Thymus (tissue), 11 donors: ENCODE results near the gene RBM7. TPM values are rescaled to one million over a fixed set of nuclear protein-coding genes. Genes with fewer than 3 reads are reported as not detected.

ENCODE experiments used
- DNase-seq, 9 donors: peaks; one replicate each; pipeline ENCODE4 v3.0.0-alpha.2; 2013; ENCODE audit warnings: low spot score in 9 of 9, low read depth in 6 of 9, missing footprints in 1 of 9
- H3K27ac ChIP-seq, 2 donors: one replicate each; pipeline ENCODE4 v1.5.1; 2013; ENCODE audit warnings: control low read depth in 1 of 2, low read depth in 1 of 2, low read length in 1 of 2, mild to moderate bottlenecking in 1 of 2, moderate library complexity in 1 of 2
- H3K27me3 ChIP-seq, 2 donors: one replicate each; pipeline ENCODE4 v1.5.1; 2013; ENCODE audit warnings: low read length in 1 of 2; ENCODE audit not compliant: control insufficient read depth in 2 of 2, insufficient read depth in 1 of 2
- H3K36me3 ChIP-seq, 2 donors: one replicate each; pipeline ENCODE4 v1.5.1; 2013; ENCODE audit warnings: low read length in 1 of 2, mild to moderate bottlenecking in 1 of 2, moderate library complexity in 1 of 2; ENCODE audit not compliant: control insufficient read depth in 2 of 2, insufficient read depth in 2 of 2
- H3K4me1 ChIP-seq, 2 donors: one replicate each; pipeline ENCODE4 v1.5.1; 2013; ENCODE audit warnings: low read length in 2 of 2; ENCODE audit not compliant: control insufficient read depth in 2 of 2, insufficient read depth in 2 of 2
- H3K4me3 ChIP-seq, 2 donors: one replicate each; pipeline ENCODE4 v1.5.1; 2013; ENCODE audit warnings: low read length in 2 of 2, control low read depth in 1 of 2, mild to moderate bottlenecking in 1 of 2
- H3K9me3 ChIP-seq, 2 donors: one replicate each; pipeline ENCODE4 v1.5.1; 2013; ENCODE audit warnings: low read length in 1 of 2, mild to moderate bottlenecking in 1 of 2; ENCODE audit not compliant: control insufficient read depth in 2 of 2, insufficient read depth in 1 of 2
- WGBS: extraction: QIAGEN DNeasy Blood & Tissue Kit; methylation state at CpG from one replicate; pipeline ENCODE4 v1.1.7; 2013; 5-methylcytosine and 5-hydroxymethylcytosine counted together
- polyA plus RNA-seq: library from polyadenylated mRNA; stranded (reverse); fragments of 200-250 nt; gene quantifications from one replicate; pipeline ENCODE4 v1.2.3, GENCODE V29; 2013
- total RNA-seq: library from RNA; stranded (reverse); fragments of 120-200 nt; gene quantifications from one replicate; pipeline ENCODE4 v1.2.4, GENCODE V29; 2013
- donor health status: healthy.

Gene RBM7
- total and polyA plus RNA-seq, 2 donors, result 22.7 to 35.7 TPM

DNA sequence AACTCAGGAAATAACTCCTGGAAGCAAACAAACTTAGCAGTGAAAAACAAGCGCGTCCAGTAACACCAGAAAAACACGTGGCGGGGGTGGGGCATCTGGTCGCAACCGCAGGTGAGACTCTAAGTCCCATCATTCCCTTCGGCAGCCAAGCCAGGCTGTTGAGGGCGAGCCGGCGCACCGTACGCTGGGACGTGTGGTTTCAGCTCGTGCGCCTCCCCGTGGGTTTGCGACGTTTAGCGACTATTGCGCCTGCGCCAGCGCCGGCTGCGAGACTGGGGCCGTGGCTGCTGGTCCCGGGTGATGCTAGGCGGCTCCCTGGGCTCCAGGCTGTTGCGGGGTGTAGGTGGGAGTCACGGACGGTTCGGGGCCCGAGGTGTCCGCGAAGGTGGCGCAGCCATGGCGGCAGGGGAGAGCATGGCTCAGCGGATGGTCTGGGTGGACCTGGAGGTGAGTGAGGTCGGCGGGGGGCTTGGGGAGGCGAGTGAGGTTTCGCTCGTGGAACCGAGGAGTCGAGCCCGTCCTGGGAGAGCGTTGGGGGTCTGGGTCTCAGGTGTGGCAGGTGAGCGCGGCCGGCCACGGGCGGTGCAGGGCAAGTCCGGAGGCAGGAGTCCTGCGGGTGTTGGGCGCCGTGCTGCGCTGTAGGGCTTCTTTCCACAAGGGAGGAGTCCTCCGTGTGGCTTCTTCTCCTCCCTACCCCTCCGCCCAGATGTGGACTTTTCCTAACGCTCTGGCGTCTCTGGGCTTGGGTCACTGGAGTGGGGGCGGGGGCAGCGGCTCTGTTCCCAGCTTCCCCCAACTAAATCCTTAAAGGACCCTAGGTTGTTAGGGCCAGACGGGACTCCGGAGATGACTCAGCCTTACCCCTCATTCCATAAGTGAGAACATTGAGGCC, 39.0 kb downstream of the RBM7 start, which contains the start of gene REXO2:
Gene REXO2 (plus strand): TSS at position 239 of the 892 bp plus-strand sequence. CDS start 62 bp downstream, at position 301.
- no peaks in the 10 kb centered on the region for H3K36me3 ChIP-seq
- no peaks in the 10 kb centered on the region for H3K27me3 ChIP-seq
- DNase-seq, result peak; percentile 84 to 96 (median 90)
- H3K4me1 ChIP-seq, result peaks cover 9 to 11% of the 10 kb centered on the region in 2 donors
- H3K9me3 ChIP-seq, result no peaks in the 10 kb centered on the region
- under 1% methylated on average over 64 of the region's 64 CpGs for WGBS
- peak within 1 kb of the TSS; percentile 58 to 97 for H3K4me3 ChIP-seq
- peak within 1 kb of the TSS; percentile 20 to 22 for H3K27ac ChIP-seq

DNA sequence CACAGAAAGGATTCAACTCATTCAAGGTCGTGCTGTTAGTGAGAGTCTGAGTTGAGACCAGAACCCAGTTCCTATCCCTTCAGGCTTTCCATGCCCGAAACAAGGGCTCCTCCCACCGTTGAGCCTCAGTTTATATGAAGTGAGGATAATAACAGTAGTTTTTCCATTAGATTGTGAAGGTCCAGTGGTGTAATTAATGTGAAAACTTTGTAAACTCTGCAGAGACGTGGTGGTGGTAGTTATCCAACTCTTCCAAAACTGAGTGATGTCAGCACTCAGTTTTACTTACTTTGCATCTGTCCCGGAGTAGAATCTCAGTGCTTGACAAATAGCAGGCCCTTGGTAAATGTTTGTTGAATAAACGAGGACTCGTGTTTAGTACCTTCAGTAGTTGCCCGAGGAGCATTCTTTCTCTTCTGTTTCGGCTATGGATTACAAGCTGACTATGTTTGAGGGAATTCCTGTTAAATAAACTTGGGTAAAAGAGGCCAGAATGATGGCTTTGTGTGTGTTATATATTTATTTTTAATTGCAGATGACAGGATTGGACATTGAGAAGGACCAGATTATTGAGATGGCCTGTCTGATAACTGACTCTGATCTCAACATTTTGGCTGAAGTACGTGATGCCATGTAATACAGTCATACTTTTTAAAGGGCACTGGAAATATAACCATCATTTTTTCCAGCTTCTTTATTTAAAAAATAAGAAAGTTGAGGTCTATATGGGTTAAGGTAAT, 39.8 kb downstream of the RBM7 start:
- H3K36me3 ChIP-seq, result no peaks in the 10 kb centered on the region
- H3K27ac ChIP-seq, result no peak overlapping the region
- no peak for DNase-seq
- H3K4me1 ChIP-seq, result peaks cover 9 to 11% of the 10 kb centered on the region in 2 donors
- H3K4me3 ChIP-seq, result peak overlapping the region; percentile 58 to 97
- 57% methylated on average over 10 of the region's 10 CpGs for whole genome bisulfite sequencing
- no peaks in the 10 kb centered on the region for H3K27me3 ChIP-seq
- no peaks in the 10 kb centered on the region for H3K9me3 ChIP-seq

DNA sequence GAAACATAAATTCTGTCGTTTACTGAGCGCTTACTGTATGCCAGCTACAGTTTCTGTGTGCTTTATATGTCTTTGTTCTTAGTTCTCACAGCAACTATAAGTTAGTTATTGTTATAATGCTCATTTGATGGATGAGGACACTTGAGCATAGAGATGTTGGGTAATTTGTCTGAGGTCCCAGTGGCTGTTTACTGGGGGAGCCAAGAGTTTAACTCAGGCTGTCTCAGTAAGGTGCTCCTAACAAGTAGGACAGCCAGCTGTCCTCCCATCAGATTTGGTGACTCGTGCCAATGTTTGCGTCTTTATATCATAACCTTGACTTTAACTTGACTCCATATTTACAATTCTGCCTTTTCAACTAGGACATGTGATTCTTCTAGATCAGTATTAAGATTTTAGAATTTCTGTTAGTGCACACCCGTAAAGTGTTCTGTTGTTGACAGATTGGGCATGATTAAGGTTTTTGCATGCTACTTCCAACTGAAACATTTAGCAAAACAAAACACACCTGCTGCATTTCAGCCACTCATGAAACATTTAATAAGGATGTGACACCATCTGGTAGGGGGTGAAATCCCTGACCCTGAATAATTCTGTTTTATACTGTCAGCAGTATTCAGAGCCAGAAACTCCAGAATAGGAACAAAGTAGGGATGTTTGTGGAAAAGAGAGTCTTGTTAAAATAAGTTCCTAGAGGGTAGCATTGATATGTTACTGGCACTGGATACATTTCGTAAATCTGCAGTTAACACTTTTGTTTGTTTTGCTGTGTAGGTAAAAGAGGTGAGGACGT, 40.7 kb downstream of the RBM7 start:
- H3K27ac ChIP-seq, result no peak overlapping the region

DNA sequence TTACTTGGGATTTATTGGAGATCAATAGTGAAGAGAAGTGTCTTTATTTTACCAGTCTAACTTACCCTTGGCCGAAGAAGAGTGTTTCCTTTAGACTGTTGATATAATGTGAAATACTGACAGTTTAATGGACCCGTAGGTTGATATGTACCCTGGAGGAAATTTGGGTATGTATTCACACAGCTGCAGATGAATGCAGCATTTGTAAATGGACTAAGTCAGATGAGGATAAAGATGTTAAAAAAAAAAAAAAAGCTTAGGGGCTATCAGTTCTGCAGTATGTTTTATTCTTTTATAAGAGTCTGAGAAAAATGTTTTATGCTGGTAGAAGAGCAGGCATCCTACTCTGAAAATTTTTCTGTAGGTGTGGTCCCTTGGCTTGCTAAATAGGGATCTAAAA, 41.5 kb downstream of the RBM7 start:
- Histone ChIP-seq H3K36me3 (no peaks in the 10 kb centered on the region), H3K9me3 (no peaks in the 10 kb centered on the region), H3K27me3 (no peaks in the 10 kb centered on the region), H3K27ac (no peak overlapping the region), H3K4me1 (peaks cover 9 to 11% of the 10 kb centered on the region in 2 donors), H3K4me3 (no peak overlapping the region)
- 97% methylated on average over 2 of the region's 2 CpGs for WGBS
- no peak for DNase-seq

More for the DNA sequence above, 40.7 kb downstream of the RBM7 start:
- Histone ChIP-seq H3K27me3 (no peaks in the 10 kb centered on the region), H3K9me3 (no peaks in the 10 kb centered on the region), H3K4me3 (no peak overlapping the region), H3K4me1 (peaks cover 9 to 11% of the 10 kb centered on the region in 2 donors), H3K36me3 (no peaks in the 10 kb centered on the region)
- DNase-seq, result peak in 1 of 9 donors; percentile 4
- 92% methylated on average over 7 of the region's 7 CpGs for WGBS

DNA sequence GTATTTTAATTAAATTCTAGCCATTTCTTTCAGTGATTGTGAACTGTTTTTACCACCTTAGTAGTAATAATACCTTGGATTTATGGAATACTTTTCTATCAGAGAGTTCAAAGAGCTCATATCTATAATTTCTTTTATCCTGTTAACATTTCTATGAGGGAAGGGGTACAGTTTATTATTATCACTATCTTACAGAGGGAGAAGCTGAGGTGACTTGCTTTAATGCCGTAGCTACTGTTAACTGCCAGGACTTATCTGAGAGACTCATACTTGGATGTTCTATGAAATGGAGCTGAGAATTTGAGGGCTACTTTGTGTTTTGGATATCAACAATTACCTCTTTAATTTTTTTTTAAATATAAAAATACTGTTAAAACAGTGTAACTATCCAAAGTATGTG, 42.1 kb downstream of the RBM7 start:
- Histone ChIP-seq H3K27me3 (no peaks in the 10 kb centered on the region), H3K27ac (no peak overlapping the region), H3K4me3 (no peak overlapping the region), H3K9me3 (no peaks in the 10 kb centered on the region), H3K4me1 (peaks cover 9 to 11% of the 10 kb centered on the region in 2 donors), H3K36me3 (no peaks in the 10 kb centered on the region)
- 96% methylated on average over 1 of the region's 1 CpG for WGBS
- no peak for DNase-seq

DNA sequence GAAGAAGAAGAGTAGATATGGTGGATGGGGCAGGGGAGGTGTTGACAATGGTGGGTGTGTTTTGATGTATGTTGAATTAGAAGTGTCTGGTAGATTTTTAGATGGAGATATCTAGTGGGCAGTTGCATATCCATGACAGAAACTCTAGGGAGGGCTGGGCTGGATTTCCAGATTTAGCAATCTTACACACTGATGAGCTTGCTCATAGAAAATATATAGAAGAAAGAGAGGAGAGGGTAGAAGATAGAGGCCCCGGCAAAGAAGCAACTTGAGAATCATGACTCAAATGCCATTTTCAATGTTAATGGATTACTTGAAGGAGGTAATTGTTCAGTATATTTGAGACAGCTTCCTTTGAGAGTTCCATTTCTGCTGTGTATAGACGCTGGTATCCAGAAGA, 47.0 kb downstream of the RBM7 start:
- Histone ChIP-seq H3K36me3 (peaks cover 0 to 5% of the 10 kb centered on the region in 2 donors), H3K27ac (no peak overlapping the region), H3K27me3 (no peaks in the 10 kb centered on the region), H3K4me3 (no peak overlapping the region), H3K9me3 (no peaks in the 10 kb centered on the region), H3K4me1 (no peaks in the 10 kb centered on the region)
- WGBS, result 96% methylated on average over 2 of the region's 2 CpGs
- no peak for DNase-seq

DNA sequence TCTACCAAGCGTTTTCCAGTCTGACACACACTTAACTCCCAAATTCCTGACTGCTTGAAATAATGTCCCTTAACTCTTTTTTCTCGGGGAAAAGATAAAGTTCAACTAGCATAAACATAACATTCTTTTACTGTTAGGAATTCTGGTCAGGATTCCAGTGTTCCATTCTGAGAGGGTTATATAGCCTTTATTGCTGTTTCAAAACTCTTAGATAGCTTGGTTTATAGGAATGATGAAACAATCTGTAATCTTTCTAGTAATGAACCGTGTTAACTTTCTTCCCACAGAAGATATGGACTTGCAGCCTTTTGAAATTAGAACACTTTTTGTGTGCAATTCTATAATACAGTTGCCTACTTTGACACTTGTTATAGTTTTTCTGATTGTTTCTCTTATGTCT, 47.4 kb downstream of the RBM7 start:
- 98% methylated on average over 3 of the region's 3 CpGs for WGBS

DNA sequence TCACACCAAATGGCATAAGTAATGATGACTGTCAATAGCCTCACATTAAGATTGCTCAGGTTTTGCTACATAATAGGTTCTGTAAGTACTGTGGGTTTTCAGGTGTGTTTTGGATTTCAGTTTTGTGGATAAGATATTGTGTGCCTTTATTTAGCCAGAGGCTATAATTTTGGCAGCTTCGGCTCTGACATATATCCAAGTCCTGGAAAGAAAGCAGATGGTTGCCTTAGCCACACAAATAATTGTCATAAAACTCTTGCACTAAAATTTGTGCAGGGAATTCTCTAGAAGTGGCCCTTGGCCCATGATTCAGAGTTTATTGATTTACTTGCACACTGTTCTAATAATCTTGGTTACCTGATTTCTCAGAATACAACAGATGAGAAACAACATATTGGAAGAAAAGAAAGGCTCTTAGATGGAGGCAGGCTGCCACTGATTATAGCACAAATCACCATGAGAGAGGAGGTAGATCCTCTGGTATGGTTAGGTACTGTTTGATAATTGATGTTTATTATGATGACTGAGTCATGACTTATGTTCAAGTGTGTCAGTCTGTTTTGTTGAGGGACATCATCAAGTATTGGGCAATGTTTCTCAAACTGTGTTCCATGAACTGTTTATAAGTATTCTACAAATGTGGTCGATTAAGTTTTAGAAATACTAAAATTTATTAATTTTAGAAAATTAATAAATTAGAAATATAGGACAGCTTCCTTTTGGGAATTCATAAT, 48.5 kb downstream of the RBM7 start:
- Histone ChIP-seq H3K4me3 (no peak overlapping the region), H3K27ac (no peak overlapping the region), H3K9me3 (no peaks in the 10 kb centered on the region), H3K36me3 (peaks cover 0 to 5% of the 10 kb centered on the region in 2 donors), H3K4me1 (no peaks in the 10 kb centered on the region), H3K27me3 (no peaks in the 10 kb centered on the region)
- DNase-seq, result no peak
- 96% methylated on average over 2 of the region's 2 CpGs for WGBS

More for the DNA sequence above, 47.4 kb downstream of the RBM7 start:
- Histone ChIP-seq H3K36me3 (peaks cover 0 to 5% of the 10 kb centered on the region in 2 donors), H3K4me3 (no peak overlapping the region), H3K27ac (no peak overlapping the region), H3K9me3 (no peaks in the 10 kb centered on the region), H3K4me1 (no peaks in the 10 kb centered on the region), H3K27me3 (no peaks in the 10 kb centered on the region)
- no peak for DNase-seq
